ENCODE data around the gene ARL13B.

DNA sequence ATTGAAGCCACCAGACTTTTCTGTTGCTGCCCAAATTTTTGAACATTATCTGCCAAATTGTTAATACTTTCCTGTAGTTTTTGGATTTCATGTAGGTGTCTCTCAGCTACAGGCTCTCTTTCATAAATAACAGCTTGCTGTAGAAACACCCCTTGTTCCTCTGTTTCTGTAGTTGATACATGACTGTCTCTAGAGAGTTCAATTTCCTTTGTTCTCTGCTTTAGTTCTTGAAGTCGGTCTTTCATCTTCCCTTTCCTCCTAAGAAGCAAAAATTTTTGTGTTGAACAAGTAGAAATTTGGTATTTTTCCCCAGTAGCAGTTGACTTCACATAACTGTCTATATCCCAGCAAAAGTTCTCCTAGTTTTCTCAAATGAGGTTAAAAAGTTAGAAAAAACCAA is 35.1 kb downstream of the ARL13B start:
- TF ChIP-seq JUND (IDR thresholded peaks at IDR 0.05; ENCODE audit: low read length): no peak
- no peak for TF ChIP-seq ZNF274 (IDR thresholded peaks at IDR 0.05; ENCODE audit: borderline replicate concordance, extremely low read depth, low read length)
